Ishikawa (cell line): ENCODE measurements around the gene RABL3.

Experiments
- CEBPB ChIP-seq: IDR thresholded peaks from 2 replicates; pipeline ENCODE4 v1.6.1; 2012
- CREB1 ChIP-seq: IDR thresholded peaks from 2 replicates; pipeline ENCODE4 v1.6.1; 2012; ENCODE audit warnings: low read depth
- EGR1 ChIP-seq: IDR thresholded peaks from 2 replicates; pipeline ENCODE4 v1.6.1; 2012
- EP300 ChIP-seq: IDR thresholded peaks from 2 replicates; pipeline ENCODE4 v1.6.1; 2012; ENCODE audit warnings: borderline replicate concordance
- FOXM1 ChIP-seq: IDR thresholded peaks from 2 replicates; pipeline ENCODE4 v1.6.1; 2012; ENCODE audit warnings: low read depth, borderline replicate concordance
- MAX ChIP-seq: IDR thresholded peaks from 2 replicates; pipeline ENCODE4 v1.6.1; 2012
- NFIC ChIP-seq: IDR thresholded peaks from 2 replicates; pipeline ENCODE4 v1.6.1; 2012
- RAD21 ChIP-seq: IDR thresholded peaks from 2 replicates; pipeline ENCODE4 v1.6.1; 2012; ENCODE audit warnings: low read depth
- REST ChIP-seq: IDR thresholded peaks from 2 replicates; pipeline ENCODE4 v1.6.1; 2012; ENCODE audit warnings: low read depth, mild to moderate bottlenecking
- TAF1 ChIP-seq: IDR thresholded peaks from 2 replicates; pipeline ENCODE4 v1.6.1; 2012; ENCODE audit warnings: low read depth, mild to moderate bottlenecking
- TCF12 ChIP-seq: IDR thresholded peaks from 2 replicates; pipeline ENCODE4 v1.6.1; 2012; ENCODE audit warnings: low read depth
- TEAD4 ChIP-seq: IDR thresholded peaks from 2 replicates; pipeline ENCODE4 v1.6.1; 2012
- USF1 ChIP-seq: IDR thresholded peaks from 2 replicates; pipeline ENCODE4 v1.6.1; 2012
- YY1 ChIP-seq: IDR thresholded peaks from 2 replicates; pipeline ENCODE4 v1.6.1; 2012; ENCODE audit warnings: low read depth
- ZBTB7A ChIP-seq: IDR thresholded peaks from 2 replicates; pipeline ENCODE4 v1.6.1; 2012; ENCODE audit warnings: low read depth

RABL3 gene

GRCh38 chr3:120648290-120648689, 94.0 kb downstream of the RABL3 start:
- TF ChIP-seq YY1 = no peak
- TF ChIP-seq MAX = no peak
- TF ChIP-seq CREB1 = no peak
- TF ChIP-seq TEAD4 = no peak

GRCh38 chr3:120646771-120647432, 95.4 kb downstream of the RABL3 start:
- TF ChIP-seq YY1 (no peak), TEAD4 (no peak), EP300 (no peak), RAD21 (no peak), TAF1 (no peak), REST (no peak), ZBTB7A (no peak), CREB1 (no peak), EGR1 (no peak)

GRCh38 chr3:120645083-120645845, 97.1 kb downstream of the RABL3 start:
- no peak for TF ChIP-seq YY1
- TF ChIP-seq TEAD4 = no peak
- no peak for TF ChIP-seq EGR1
- TF ChIP-seq TAF1 = no peak
- TF ChIP-seq EP300 = no peak
- TF ChIP-seq CREB1 = no peak
- no peak for TF ChIP-seq NFIC
- no peak for TF ChIP-seq RAD21
- no peak for TF ChIP-seq MAX
- TF ChIP-seq TCF12 = no peak
- TF ChIP-seq CEBPB = no peak
- TF ChIP-seq REST = no peak

GRCh38 chr3:120642368-120642948, 99.9 kb downstream of the RABL3 start:
- no peak for TF ChIP-seq YY1

- TF ChIP-seq CREB1 (no peak), REST (no peak), ZBTB7A (no peak)
Measured at GRCh38 chr3:120641696-120642246, 100.5 kb downstream of the RABL3 start.

GRCh38 chr3:120640231-120640630, 102.1 kb downstream of the RABL3 start:
- TF ChIP-seq FOXM1 (no peak), MAX (no peak), REST (no peak), USF1 (no peak), CREB1 (no peak), ZBTB7A (no peak), NFIC (no peak), RAD21 (no peak)
